HG03045 (cell line): ENCODE data around the gene FXR2.

Experiments used
- ATAC-seq: cut with Tn5 transposase; IDR thresholded peaks from one replicate; pipeline ENCODE4 v1.9.1; 2021; ENCODE audit warnings: mild to moderate bottlenecking, moderate library complexity; ENCODE audit not compliant: unreplicated experiment

Gene FXR2

GRCh38 chr17:7552621-7553051 lies 62.1 kb downstream of the FXR2 start:
- no peak for ATAC-seq

GRCh38 chr17:7551396-7551795 lies 63.3 kb downstream of the FXR2 start:
- no peak for ATAC-seq

GRCh38 chr17:7550344-7550743 lies 64.4 kb downstream of the FXR2 start:
- no peak for ATAC-seq

GRCh38 chr17:7549401-7550055 lies 65.2 kb downstream of the FXR2 start:
- ATAC-seq, result no peak

DNA sequence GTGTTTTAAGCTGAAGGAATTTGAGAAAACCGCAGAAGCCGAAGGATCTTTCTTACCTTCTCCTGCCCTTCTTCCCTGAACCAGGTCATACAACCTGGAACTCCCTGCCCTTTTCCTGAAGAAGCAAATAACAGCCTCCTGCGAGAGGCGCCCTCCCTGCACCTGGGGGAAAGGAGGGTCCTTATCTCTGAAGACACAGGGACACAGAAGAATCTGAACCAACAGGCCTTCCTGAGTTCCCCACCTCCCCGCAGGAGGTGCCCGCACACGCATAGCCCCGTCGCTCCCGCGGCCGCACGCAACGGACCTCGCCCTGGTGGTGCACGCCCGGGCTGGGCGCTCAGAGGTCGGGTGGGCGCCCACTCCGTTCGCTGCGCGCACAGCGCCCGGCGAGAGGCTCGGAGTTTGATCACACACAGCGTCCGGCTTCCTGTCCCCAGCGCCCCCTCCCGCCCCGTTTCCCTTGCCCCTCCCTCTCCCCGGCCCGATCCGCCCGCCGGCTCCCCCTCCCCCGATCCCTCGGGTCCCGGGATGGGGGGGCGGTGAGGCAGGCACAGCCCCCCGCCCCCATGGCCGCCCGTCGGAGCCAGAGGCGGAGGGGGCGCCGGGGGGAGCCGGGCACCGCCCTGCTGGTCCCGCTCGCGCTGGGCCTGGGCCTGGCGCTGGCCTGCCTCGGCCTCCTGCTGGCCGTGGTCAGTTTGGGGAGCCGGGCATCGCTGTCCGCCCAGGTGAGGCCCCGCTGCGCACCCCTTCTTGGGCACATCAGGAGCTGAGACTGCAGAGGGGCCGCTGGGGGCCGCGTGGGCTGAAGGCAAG lies 65.9 kb downstream of the FXR2 start, which contains the start of gene TNFSF12:
Gene TNFSF12 (plus strand): TSS at position 474 of the 816 bp plus-strand sequence. CDS start 96 bp downstream, at position 570.
- ATAC-seq, result no peak

- no peak for ATAC-seq
Observed at GRCh38 chr17:7544911-7545310, 69.8 kb downstream of the FXR2 start.
